K562 (cell line): ENCODE data around the gene OBSL1. TPM values are rescaled to one million over a fixed set of nuclear protein-coding genes. Genes with fewer than 3 reads are reported as not detected.

Source experiments
- ATAC-seq: fragments of 200-7000 bp; cut with Tn5 transposase; 3 replicates; pipeline ENCODE4 v1.9.1; 2020; ENCODE audit warnings: moderate library complexity
- BruUV-seq: library from RNA; stranded (reverse); fragments of 400-500 nt; replicated peaks from 2 replicates; lab custom pipeline; 2021; lab: Mats Ljungman, UMichigan
- CTCF ChIA-PET: fragments of 300-600 bp; formaldehyde crosslinking; extraction: SDS; loops from one replicate; lab custom pipeline; 2021; ENCODE audit warnings: low intra/inter-chr PET ratio; lab: Yijun Ruan, JAX
- POLR2A ChIA-PET: fragments of 300-600, 350-650 bp; sonication (Branson Sonifier 250); formaldehyde crosslinking; extraction: SDS; loops from one replicate; lab custom pipeline; 2021; ENCODE audit warnings: antibody characterized with exemption, inconsistent platforms; lab: Yijun Ruan, JAX
- DNase-seq, 4 experiments: peaks; one replicate each; pipeline versions ENCODE4 v3.0.0 to v3.0.0-alpha.2; 2011 to 2018; ENCODE audit warnings: low spot score in 3 of 4, mixed read lengths in 3 of 4; ENCODE audit errors: extremely low read depth in 1 of 4
- FAIRE-seq: peaks from 2 replicates; lab custom pipeline; 2011; peaks lifted over from hg19 to GRCh38; lab: Jason Lieb, UNC
- H2AFZ ChIP-seq: 2 replicates; pipeline ENCODE4 v1.6.0; 2011; ENCODE audit warnings: low read depth, low read length, control low read depth, inconsistent platforms
- H3K27ac ChIP-seq: fragments of 200-600 bp; 3 replicates; pipeline ENCODE4 v1.8.0; 2011; ENCODE audit warnings: low read depth, mild to moderate bottlenecking, control low read depth, inconsistent platforms, low read length, moderate library complexity, mixed read lengths; ENCODE audit errors: extremely low read depth
- H3K27me3 ChIP-seq, 2 experiments: fragments of 300-600 bp in 1 of 2; 2 replicates in 1 of 2; 3 replicates in 1 of 2; pipeline versions ENCODE4 v1.6.0 to v1.8.0; 2011; ENCODE audit warnings: inconsistent platforms in 2 of 2, low read length in 2 of 2, mild to moderate bottlenecking in 1 of 2, mixed read lengths in 1 of 2, moderate library complexity in 1 of 2; ENCODE audit not compliant: control insufficient read depth in 2 of 2, insufficient read depth in 2 of 2
- H3K36me3 ChIP-seq: fragments of 300-600 bp; 3 replicates; pipeline ENCODE4 v1.8.0; 2011; ENCODE audit warnings: mild to moderate bottlenecking, low read length, inconsistent platforms; ENCODE audit not compliant: control insufficient read depth, insufficient read depth
- H3K4me1 ChIP-seq, 2 experiments: fragments of 200-600 bp in 1 of 2; replicated peaks in 1 of 2; 2 replicates in 1 of 2; 3 replicates in 1 of 2; pipeline versions ENCODE4 v1.5.1 to v1.8.0; 2011; ENCODE audit warnings: inconsistent platforms in 2 of 2, low read length in 2 of 2, mild to moderate bottlenecking in 1 of 2, mixed read lengths in 1 of 2, moderate library complexity in 1 of 2; ENCODE audit not compliant: control insufficient read depth in 2 of 2, insufficient read depth in 2 of 2
- H3K4me2 ChIP-seq: 2 replicates; pipeline ENCODE4 v1.6.1; 2011; ENCODE audit warnings: low read length, control low read depth, inconsistent platforms, mixed read lengths; ENCODE audit not compliant: insufficient read depth
- H3K4me3 ChIP-seq: fragments of 200-600 bp; sonication (generic), shearing (Covaris generic); 2 replicates; pipeline ENCODE4 v1.5.1; 2016; ENCODE audit warnings: control low read depth, inconsistent platforms
- H3K79me2 ChIP-seq: fragments of 200-600 bp; 3 replicates; pipeline ENCODE4 v1.8.0; 2011; ENCODE audit warnings: low read length, inconsistent platforms; ENCODE audit not compliant: control insufficient read depth, insufficient read depth
- H3K9ac ChIP-seq, 2 experiments: 2 replicates each; pipeline versions ENCODE4 v1.6.0 to v1.6.1; 2011; ENCODE audit warnings: low read depth in 2 of 2, low read length in 2 of 2, control low read depth in 1 of 2, inconsistent platforms in 1 of 2, mild to moderate bottlenecking in 1 of 2, mixed read lengths in 1 of 2; ENCODE audit not compliant: insufficient read depth in 1 of 2
- H3K9me1 ChIP-seq: one replicate; pipeline ENCODE4 v1.6.0; 2011; ENCODE audit warnings: inconsistent platforms, mild to moderate bottlenecking, low read length, moderate library complexity; ENCODE audit not compliant: control insufficient read depth, insufficient read depth
- H3K9me3 ChIP-seq: replicated peaks from 2 replicates; pipeline ENCODE4 v1.5.1; 2011; ENCODE audit warnings: low read depth, low read length, inconsistent platforms; ENCODE audit not compliant: control insufficient read depth, insufficient read depth
- H4K20me1 ChIP-seq: replicated peaks from 2 replicates; pipeline ENCODE4 v1.6.1; 2011; ENCODE audit warnings: low read length, inconsistent platforms, mixed read lengths; ENCODE audit not compliant: control insufficient read depth, insufficient read depth
- ARID2 ChIP-seq: fragments of 450-650 bp; IDR thresholded peaks from 2 replicates; pipeline ENCODE4 v1.6.1; 2017; ENCODE audit warnings: antibody characterized with exemption, mild to moderate bottlenecking
- CCNT2 ChIP-seq: IDR thresholded peaks from 2 replicates; pipeline ENCODE4 v1.6.1; 2011; ENCODE audit warnings: borderline replicate concordance, low read depth, mild to moderate bottlenecking, moderate library complexity, mixed read lengths, low read length; ENCODE audit not compliant: insufficient read length; ENCODE audit errors: extremely low read depth
- CUX1 ChIP-seq: fragments of 200-800 bp; sonication (Bioruptor generic); IDR thresholded peaks from 2 replicates; pipeline ENCODE4 v1.6.1; 2016; ENCODE audit warnings: missing genetic modification characterization, missing compliant biosample characterization
- FOXP1 ChIP-seq: sonication (generic); formaldehyde crosslinking; IDR thresholded peaks from 2 replicates; pipeline ENCODE4 v1.8.0; 2022; ENCODE audit warnings: mild to moderate bottlenecking, missing genetic modification reagents
- HNRNPK ChIP-seq: fragments of 200-400 bp; formaldehyde crosslinking; IDR thresholded peaks from one replicate; pipeline ENCODE4 v1.6.1; 2018; ENCODE audit warnings: mild to moderate bottlenecking, low read depth, low read length; ENCODE audit not compliant: poor library complexity, severe bottlenecking
- MEIS2 ChIP-seq: fragments of 450-650 bp; IDR thresholded peaks from 2 replicates; pipeline ENCODE4 v1.6.1; 2014; ENCODE audit warnings: mild to moderate bottlenecking; ENCODE audit not compliant: partially characterized antibody
- TFAP4 ChIP-seq: sonication (generic); formaldehyde crosslinking; IDR thresholded peaks from 2 replicates; pipeline ENCODE4 v1.8.0; 2022; ENCODE audit warnings: missing genetic modification reagents, mild to moderate bottlenecking, moderate library complexity, borderline replicate concordance
- WGBS: fragments of 100-300 bp; shearing (Covaris generic); methylation state at CpG from one replicate; pipeline ENCODE4 v1.1.6; 2016; ENCODE audit warnings: low coverage, mixed read lengths; ENCODE audit not compliant: insufficient coverage; ENCODE audit errors: missing lambda C conversion rate; 5-methylcytosine and 5-hydroxymethylcytosine counted together
- in situ Hi-C: fragments of 300-500 bp; cut with MboI; formaldehyde crosslinking; loops from 4 replicates; pipeline ENCODE4 v1.15.0; 2018; ENCODE audit warnings: inconsistent platforms, mixed read lengths
- intact Hi-C: fragments of 100-400 bp; cut with micrococcal nuclease; formaldehyde crosslinking; loops from 2 replicates; pipeline ENCODE4 v1.14.2; 2022
- polyA plus RNA-seq, 8 experiments: library from polyadenylated mRNA; depleted of rRNA in 4 of 8; stranded (reverse) in 5 of 8; unstranded in 3 of 8; fragments of >200 nt; fragmentation: Nextera tagmentation in 2 of 8; fragmentation: Illumina TruSeq in 1 of 8; extraction: Ambion mirVana in 2 of 8; extraction: Trizol in 1 of 8; gene quantifications; 2 replicates each; pipeline versions ENCODE4 v1.2.1 to v1.2.3, GENCODE V29; 2011 to 2014; ENCODE audit warnings: inconsistent platforms in 1 of 8, missing spikeins in 1 of 8
- total RNA-seq, 7 experiments: library from RNA; depleted of rRNA in 6 of 7; stranded (reverse); fragments of >200 nt in 6 of 7; fragmentation: Illumina TruSeq in 2 of 7; extraction: Trizol in 2 of 7; gene quantifications; 2 replicates each; pipeline versions ENCODE4 v1.2.1 to v1.2.3, GENCODE V29; 2011 to 2021; ENCODE audit warnings: low replicate concordance in 1 of 7

Gene OBSL1
- total and polyA plus RNA-seq, 9 of the 15 experiments (the other 6 are each of a cell fraction or from before 2014, with no cell fraction given), result 1.2 to 26.6 (median 8.6) TPM

- no peaks in the 10 kb centered on the region for H3K79me2 ChIP-seq
- ChIA-PET POLR2A (no interaction called here), CTCF (no interaction called here)
- H2AFZ ChIP-seq, result no peak overlapping the region
- H3K27ac ChIP-seq, result no peak overlapping the region
- DNase-seq (no peak), FAIRE-seq (no peak), ATAC-seq (no peak)
- TF ChIP-seq MEIS2 (no peak), CUX1 (no peak), TFAP4 (no peak), HNRNPK (no peak), CCNT2 (no peak), FOXP1 (CRISPR knock-in tag) (no peak), ARID2 (no peak)
- H3K9ac ChIP-seq, result peak overlapping the region in 1 of 2 experiments; percentile 45; a peak in 1 of 4 replicates
- H3K9me1 ChIP-seq, result no peaks in the 10 kb centered on the region
- in situ Hi-C loops, result no loop called here
- no peak overlapping the region for H3K4me2 ChIP-seq
- peaks cover 7% of the 10 kb centered on the region; the same call in 1 of the 3 replicates for H3K36me3 ChIP-seq
- peaks cover 0 to 19% of the 10 kb centered on the region in 2 experiments; a peak in 2 of 5 replicates for H3K4me1 ChIP-seq
- no TSS peak for BruUV-seq
- no peaks in the 10 kb centered on the region for H4K20me1 ChIP-seq
- no peak overlapping the region for H3K4me3 ChIP-seq
- H3K27me3 ChIP-seq, result no peaks in the 10 kb centered on the region
- 75% methylated on average over 8 of the region's 15 CpGs for WGBS
- no peaks in the 10 kb centered on the region for H3K9me3 ChIP-seq
- intact Hi-C loops, result no loop called here
Measured at GRCh38 chr2:219607931-219608330, 36.6 kb upstream of the OBSL1 start.
